Nephron progenitor cell (in vitro differentiated cells): Measurements from ENCODE around the gene VPS4B.

ENCODE experiments used
- DNase-seq: peaks from one replicate; pipeline ENCODE4 v3.0.0; 2021
- H3K27ac Mint-ChIP-seq: 2 replicates; pipeline ENCODE4 v1.8.0; 2021; ENCODE audit warnings: mild to moderate bottlenecking, moderate library complexity, mixed read lengths
- H3K27me3 Mint-ChIP-seq: 2 replicates; pipeline ENCODE4 v1.8.0; 2021; ENCODE audit warnings: mild to moderate bottlenecking, low read depth, mixed read lengths; ENCODE audit not compliant: poor library complexity
- H3K36me3 Mint-ChIP-seq: 2 replicates; pipeline ENCODE4 v1.8.0; 2021; ENCODE audit warnings: low read depth, mixed read lengths
- H3K4me1 Mint-ChIP-seq: 2 replicates; pipeline ENCODE4 v1.8.0; 2021; ENCODE audit warnings: mixed read lengths
- H3K4me3 Mint-ChIP-seq: 2 replicates; pipeline ENCODE4 v1.8.0; 2021; ENCODE audit warnings: mild to moderate bottlenecking, moderate library complexity, mixed read lengths
- H3K9me3 Mint-ChIP-seq: 2 replicates; pipeline ENCODE4 v1.8.0; 2021; ENCODE audit warnings: mild to moderate bottlenecking, moderate library complexity, mixed read lengths
- CTCF ChIP-seq: fragments of 200-600 bp; sonication (generic); IDR thresholded peaks from 2 replicates; pipeline ENCODE4 v1.5.0; 2021; ENCODE audit warnings: antibody characterized with exemption

Gene VPS4B

GRCh38 chr18:63394954-63395353 lies 27.3 kb downstream of the VPS4B start:
- H3K4me3 Mint-ChIP-seq: no peak overlapping the region
- H3K9me3 Mint-ChIP-seq: no peaks in the 10 kb centered on the region
- DNase-seq: no peak
- TF ChIP-seq CTCF: no peak
- peak overlapping the region; percentile 43 for H3K27ac Mint-ChIP-seq
- H3K4me1 Mint-ChIP-seq: no peaks in the 10 kb centered on the region
- peaks cover 52% of the 10 kb centered on the region for H3K36me3 Mint-ChIP-seq
- H3K27me3 Mint-ChIP-seq: no peaks in the 10 kb centered on the region

GRCh38 chr18:63387861-63388260 lies 34.4 kb downstream of the VPS4B start:
- Mint-ChIP-seq H3K9me3 (no peaks in the 10 kb centered on the region), H3K27ac (peak overlapping the region; percentile 67), H3K36me3 (peaks cover 18% of the 10 kb centered on the region), H3K4me3 (no peak overlapping the region), H3K27me3 (no peaks in the 10 kb centered on the region), H3K4me1 (no peaks in the 10 kb centered on the region)
- DNase-seq: no peak
- no peak for TF ChIP-seq CTCF

GRCh38 chr18:63382843-63383242 lies 39.4 kb downstream of the VPS4B start:
- peaks cover 6% of the 10 kb centered on the region for H3K4me1 Mint-ChIP-seq
- no peak overlapping the region for H3K27ac Mint-ChIP-seq
- TF ChIP-seq CTCF: no peak
- H3K9me3 Mint-ChIP-seq: no peaks in the 10 kb centered on the region
- no peak for DNase-seq
- no peaks in the 10 kb centered on the region for H3K27me3 Mint-ChIP-seq
- peaks cover 5% of the 10 kb centered on the region for H3K36me3 Mint-ChIP-seq
- no peak overlapping the region for H3K4me3 Mint-ChIP-seq

- Mint-ChIP-seq H3K27me3 (no peaks in the 10 kb centered on the region), H3K4me3 (no peak overlapping the region), H3K4me1 (peaks cover 6% of the 10 kb centered on the region), H3K27ac (no peak overlapping the region), H3K36me3 (peaks cover 5% of the 10 kb centered on the region), H3K9me3 (peaks cover 15% of the 10 kb centered on the region)
- TF ChIP-seq CTCF: no peak
- no peak for DNase-seq
Observed at GRCh38 chr18:63379639-63379962, 42.7 kb downstream of the VPS4B start.

GRCh38 chr18:63378919-63379638 lies 43.2 kb downstream of the VPS4B start:
- Mint-ChIP-seq H3K4me3 (no peak overlapping the region), H3K27me3 (no peaks in the 10 kb centered on the region), H3K27ac (no peak overlapping the region), H3K4me1 (peaks cover 6% of the 10 kb centered on the region), H3K9me3 (peaks cover 15% of the 10 kb centered on the region), H3K36me3 (peaks cover 5% of the 10 kb centered on the region)
- no peak for DNase-seq
- TF ChIP-seq CTCF: no peak

GRCh38 chr18:63377275-63377980 lies 44.8 kb downstream of the VPS4B start:
- Mint-ChIP-seq H3K9me3 (peaks cover 18% of the 10 kb centered on the region), H3K4me3 (no peak overlapping the region), H3K27me3 (no peaks in the 10 kb centered on the region), H3K27ac (no peak overlapping the region), H3K4me1 (peaks cover 6% of the 10 kb centered on the region), H3K36me3 (no peaks in the 10 kb centered on the region)
- DNase-seq: no peak
- TF ChIP-seq CTCF: no peak
